Measurements from ENCODE around the gene ANXA4.
"Not testable (repeated sequence)": the region's sequence is repeated elsewhere in the genome, so short reads cannot be mapped to it uniquely, and the experiment has no call there.

The ANXA4 gene

GRCh38 chr2:69753659-69754363 is 11.9 kb downstream of the ANXA4 start:
- DNase-seq (ENCODE audit: low read depth in 2 of 3, low spot score in 2 of 3), result no peak

DNA sequence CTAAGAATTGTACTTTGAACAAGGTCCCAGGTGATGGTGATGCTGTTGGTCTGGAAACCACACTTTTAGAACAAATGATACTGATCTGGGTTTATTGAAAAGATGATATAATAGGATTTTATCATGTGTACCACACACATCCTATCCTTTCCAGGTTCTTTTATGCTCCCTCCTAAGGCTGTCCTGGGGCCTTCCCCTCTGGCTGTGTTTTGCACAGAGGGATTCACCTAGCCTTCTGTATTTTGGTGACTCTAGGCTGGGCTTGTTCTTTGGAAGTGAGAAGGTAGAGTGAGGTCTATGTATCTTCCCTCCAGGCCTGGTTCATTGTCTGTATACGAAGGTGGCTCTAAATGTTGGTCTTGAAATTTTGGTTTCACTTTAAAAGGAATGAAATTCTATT is 12.7 kb downstream of the ANXA4 start:
- DNase-seq (ENCODE audit: low read depth in 2 of 3, low spot score in 2 of 3), result no peak

DNA sequence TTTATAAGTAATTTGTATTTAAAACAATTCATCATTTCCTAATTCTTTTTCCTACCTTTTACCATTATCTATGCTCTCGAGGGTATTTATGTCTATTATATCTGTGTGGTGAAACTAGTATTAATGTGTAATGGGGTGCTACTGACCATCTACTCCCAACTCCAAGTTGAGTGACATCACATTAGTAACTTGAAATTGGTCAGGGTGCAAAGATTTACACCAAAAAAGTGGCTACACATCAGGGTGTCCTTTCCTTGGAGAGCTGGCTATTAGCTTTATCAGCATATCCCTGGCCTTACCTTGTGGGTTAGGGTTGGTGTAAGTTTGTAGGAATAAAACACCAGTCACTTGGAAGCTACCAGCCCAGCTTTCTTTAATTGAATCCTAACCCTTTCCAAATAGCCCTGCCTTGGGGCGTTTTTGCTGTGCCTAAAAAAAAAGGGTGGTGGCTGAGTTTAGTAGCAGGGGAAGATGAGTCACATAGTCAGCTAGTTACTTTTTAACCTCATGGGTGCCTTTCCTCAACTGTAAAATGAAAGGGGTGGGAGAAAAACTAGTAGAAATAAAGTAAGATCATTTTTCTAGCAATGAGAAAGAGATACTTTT is 14.0 kb downstream of the ANXA4 start:
- no peak for DNase-seq (ENCODE audit: low read depth in 2 of 3, low spot score in 2 of 3)

- no peak for DNase-seq (ENCODE audit: low read depth in 2 of 3, low spot score in 2 of 3)
These were observed 20.1 kb downstream of the ANXA4 start for GRCh38 chr2:69762025-69762424.

- DNase-seq (ENCODE audit: low read depth in 2 of 3, low spot score in 2 of 3), result no peak
These were observed 20.9 kb downstream of the ANXA4 start for GRCh38 chr2:69762513-69763494.

GRCh38 chr2:69763831-69764230 is 21.9 kb downstream of the ANXA4 start:
- not testable (repeated sequence) for DNase-seq (ENCODE audit: low read depth in 2 of 3, low spot score in 2 of 3)

GRCh38 chr2:69764286-69765095 is 22.6 kb downstream of the ANXA4 start:
- no peak for DNase-seq (ENCODE audit: low read depth in 2 of 3, low spot score in 2 of 3)

- no peak for DNase-seq (ENCODE audit: low read depth in 2 of 3, low spot score in 2 of 3)
These were observed 23.1 kb downstream of the ANXA4 start for GRCh38 chr2:69765096-69765380.

GRCh38 chr2:69766014-69766413 is 24.1 kb downstream of the ANXA4 start:
- no peak for DNase-seq (ENCODE audit: low read depth in 2 of 3, low spot score in 2 of 3)

DNA sequence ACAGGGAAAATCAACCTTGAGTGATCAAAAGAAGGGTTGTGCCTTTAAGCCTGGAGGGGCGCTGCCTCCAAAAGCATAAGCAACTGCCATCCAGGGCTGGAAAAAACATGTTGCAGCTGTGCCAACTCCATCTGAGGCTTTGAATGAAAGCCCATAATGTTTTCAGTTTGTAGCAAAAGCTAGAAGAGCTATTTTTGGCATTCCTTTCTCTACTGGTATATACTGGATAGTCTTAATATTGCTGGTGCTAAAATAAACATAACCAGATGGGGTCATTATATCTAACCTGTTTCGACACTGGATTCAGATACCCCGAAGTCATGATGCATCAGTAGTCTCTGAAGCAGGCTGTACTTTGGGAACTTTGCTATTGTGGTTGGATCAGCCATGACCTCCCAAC is 25.1 kb downstream of the ANXA4 start:
- DNase-seq (ENCODE audit: low read depth in 2 of 3, low spot score in 2 of 3), result no peak

DNA sequence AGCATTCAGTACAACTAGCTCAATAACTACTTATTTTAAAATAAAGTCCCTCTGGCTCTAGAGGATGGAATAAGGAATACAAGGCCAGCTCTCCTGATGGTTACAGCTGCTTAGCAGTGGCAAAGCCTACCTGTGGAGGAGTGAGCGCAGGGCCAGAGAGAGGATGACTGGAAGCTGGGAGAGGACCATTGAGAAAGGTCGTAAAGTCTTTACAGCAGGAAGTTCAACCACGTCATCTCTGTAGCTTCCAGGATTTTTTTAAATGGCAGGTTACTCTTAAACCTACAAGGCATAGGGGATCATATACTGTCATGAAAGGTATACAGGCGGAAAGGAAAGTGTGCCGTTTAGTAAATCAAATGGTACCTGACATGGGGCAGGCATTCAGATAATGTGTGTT is 26.3 kb downstream of the ANXA4 start:
- no peak for DNase-seq (ENCODE audit: low read depth in 2 of 3, low spot score in 2 of 3)

GRCh38 chr2:69768789-69769188 is 26.9 kb downstream of the ANXA4 start:
- DNase-seq (ENCODE audit: low read depth in 2 of 3, low spot score in 2 of 3), result no peak

GRCh38 chr2:69769272-69769671 is 27.3 kb downstream of the ANXA4 start:
- no peak for DNase-seq (ENCODE audit: low read depth in 2 of 3, low spot score in 2 of 3)

DNA sequence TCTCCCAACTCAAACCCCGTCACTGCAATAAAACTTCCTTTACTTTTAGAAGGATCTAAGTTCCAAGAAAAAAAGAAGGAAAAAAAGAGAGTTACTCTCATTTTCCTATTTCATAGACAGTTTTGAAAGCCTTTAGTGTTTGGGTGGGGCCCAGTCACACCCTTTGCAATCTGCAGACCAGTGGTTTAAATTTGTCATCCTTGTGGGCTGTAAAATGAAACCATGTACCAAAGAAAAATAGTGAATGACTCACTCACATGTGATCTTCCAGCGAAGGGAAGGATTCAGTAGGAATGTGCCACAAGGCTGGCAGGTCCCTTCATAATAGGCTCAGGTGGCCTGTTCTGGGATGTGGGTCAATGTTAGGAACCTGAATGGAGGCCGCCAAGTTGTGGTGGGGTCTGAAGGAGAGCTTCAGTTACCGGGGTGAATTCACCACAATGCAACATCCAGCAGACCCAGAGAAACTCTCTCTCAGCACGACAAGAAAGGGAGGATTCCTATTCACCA is 28.3 kb downstream of the ANXA4 start:
- no peak for DNase-seq (ENCODE audit: low read depth in 2 of 3, low spot score in 2 of 3)

DNA sequence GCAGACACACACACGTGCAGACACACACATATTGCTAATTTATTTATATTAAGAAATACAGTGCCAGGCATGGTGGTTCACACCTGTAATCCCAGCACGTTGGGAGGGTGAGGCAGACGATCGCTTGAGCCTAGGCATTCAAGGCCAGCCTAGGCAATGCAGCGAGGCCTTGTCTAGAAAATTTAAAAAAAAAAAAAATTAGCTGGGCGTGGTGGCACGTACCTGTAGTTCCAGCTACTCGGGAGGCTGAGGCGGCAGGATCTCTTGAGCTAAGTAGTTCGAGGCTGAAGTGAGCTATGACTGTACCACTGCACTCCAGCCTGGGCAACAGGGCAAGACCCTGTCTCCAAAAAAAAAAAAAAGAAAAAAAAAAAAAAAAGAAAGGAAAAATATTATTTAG is 28.8 kb downstream of the ANXA4 start:
- DNase-seq (ENCODE audit: low read depth in 2 of 3, low spot score in 2 of 3), result no peak

DNA sequence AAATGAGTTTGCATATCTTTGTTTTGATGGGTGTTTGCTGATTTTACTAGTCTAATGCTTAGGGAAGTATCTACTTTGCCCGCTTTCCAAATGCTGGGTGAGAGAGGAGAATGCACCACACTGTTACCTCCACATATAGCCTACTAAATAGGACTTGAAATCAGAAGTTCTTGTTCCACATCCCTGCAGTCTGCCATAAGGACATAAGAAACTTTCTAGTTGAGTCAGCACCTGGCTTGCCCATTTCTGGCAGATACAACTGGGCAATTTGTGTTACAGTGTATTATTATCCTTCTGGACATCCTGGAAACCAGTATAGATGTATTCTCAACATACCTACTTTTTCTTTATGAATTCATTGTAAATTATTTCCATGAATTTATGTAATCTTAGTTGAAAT is 29.5 kb downstream of the ANXA4 start:
- no peak for DNase-seq (ENCODE audit: low read depth in 2 of 3, low spot score in 2 of 3)

DNA sequence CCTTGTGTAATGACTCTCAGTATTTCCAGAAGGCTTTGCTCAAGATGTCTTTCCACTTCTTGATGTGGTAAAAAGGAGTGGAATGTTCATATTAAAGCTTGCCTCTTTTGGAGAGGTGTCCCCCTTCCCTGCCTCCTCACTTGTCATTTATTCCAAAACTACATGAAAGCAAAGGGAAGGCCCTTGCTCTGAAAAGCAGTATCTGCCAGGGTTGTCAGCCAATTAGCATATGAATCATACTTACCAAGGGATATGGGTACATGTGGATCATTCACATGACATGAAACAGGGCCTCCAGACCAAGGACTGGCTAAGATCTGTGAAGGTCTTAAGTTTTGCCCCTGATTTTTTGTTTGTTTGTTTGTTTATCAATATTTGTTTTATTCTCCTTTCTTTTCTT is 31.3 kb downstream of the ANXA4 start:
- DNase-seq (ENCODE audit: low read depth in 2 of 3, low spot score in 2 of 3), result no peak

DNA sequence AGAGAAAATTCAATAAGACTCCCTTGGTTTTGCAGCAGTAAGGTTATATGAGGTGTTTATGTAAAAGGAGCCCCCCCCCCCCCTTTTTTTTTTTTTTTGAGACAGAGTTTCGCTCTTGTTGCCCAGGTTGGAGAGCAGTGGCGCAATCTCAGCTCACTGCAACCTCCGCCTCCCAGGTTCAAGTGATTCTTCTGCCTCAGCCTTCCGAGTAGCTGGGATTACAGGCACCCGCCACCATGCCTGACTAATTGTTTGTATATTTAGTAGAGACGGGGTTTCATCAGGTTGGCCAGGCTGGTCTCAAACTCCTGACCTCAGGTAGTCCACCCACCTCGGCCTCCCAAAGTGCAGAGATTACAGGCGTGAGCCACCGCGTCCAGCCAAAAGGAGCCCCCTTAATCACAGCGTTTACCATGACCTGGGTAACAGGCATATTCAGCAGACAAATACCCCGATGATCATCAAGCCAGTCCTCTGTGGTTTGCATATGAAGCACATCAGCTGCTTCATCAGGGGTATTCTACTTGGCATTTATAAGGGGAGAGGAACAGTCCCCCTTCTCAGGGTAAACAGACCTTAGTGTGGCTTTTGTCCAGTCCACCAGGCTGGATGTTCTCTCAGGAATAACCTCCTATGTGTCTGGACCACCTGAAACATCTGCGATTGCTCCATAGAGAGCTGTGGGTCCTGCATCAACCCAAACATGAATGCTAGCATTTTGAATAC is 32.5 kb downstream of the ANXA4 start:
- not testable (repeated sequence) for DNase-seq (ENCODE audit: low read depth in 2 of 3, low spot score in 2 of 3)

DNA sequence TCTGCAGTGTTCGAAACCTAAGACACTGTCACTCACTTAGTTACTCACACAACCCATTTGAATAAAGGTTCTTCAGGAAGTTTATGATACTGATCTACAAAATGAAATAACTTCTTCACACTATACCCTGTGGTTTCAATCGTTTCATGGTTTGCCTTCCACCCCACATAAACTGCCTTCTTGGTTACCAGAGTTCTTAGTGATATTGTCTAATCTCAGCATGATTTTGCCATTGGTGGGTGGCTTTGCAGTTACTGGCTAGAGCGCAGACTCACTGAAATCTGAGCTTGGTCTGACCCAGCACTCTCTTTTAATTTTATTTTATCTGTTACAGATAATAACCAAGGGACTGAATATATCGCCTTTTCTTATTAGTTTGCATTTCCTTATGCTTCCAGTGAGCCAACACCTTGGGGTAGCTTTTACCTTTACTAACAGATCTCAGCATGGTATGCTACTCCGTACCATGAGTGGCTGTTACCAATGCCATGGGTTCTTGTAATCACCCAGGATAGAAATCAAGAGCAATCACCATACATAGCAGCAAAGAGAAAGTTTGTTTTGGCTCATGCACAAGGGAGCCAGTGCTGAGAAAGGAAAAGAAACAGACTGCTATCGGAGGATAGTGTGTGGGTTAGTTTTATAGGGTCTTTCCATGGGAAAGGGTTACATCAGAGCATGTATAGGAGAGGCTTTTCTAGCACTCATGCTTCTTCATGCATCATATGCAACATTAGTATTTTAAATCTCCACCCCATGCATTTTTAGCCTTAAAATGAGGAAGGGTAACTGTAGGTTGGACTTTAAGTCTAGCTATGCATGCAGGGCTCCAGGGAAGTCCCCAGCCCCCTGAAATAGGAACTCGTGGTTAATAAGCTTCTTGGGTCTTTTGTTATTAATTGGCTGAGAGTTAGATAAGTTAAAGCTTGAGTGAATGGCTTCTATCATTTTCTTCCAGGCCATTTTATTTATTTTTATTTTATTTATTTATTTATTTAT is 33.3 kb downstream of the ANXA4 start:
- no peak for DNase-seq (ENCODE audit: low read depth in 2 of 3, low spot score in 2 of 3)

Data from activated CD8-positive, alpha-beta memory T cell treated with anti-CD3 and anti-CD28 coated beads for 48 hours (primary cell).